Left cardiac atrium (tissue), 4 donors: ENCODE measurements around the gene ERC2. TPM values are rescaled to one million over a fixed set of nuclear protein-coding genes. Genes with fewer than 3 reads are reported as not detected.
A peak's percentile ranks its signal among the peaks of the same experiment; 100 is the strongest.

ENCODE experiments used
- ATAC-seq, 2 donors: fragments of 200-7000 bp; cut with Tn5 transposase; one replicate each; pipeline ENCODE4 v1.9.1; 2020; ENCODE audit warnings: mild to moderate bottlenecking in 2 of 2, moderate library complexity in 2 of 2
- DNase-seq: peaks from one replicate; pipeline ENCODE4 v3.0.0-alpha.2; 2020
- intact Hi-C, 2 donors: fragments of 100-400 bp; cut with DNase I; formaldehyde crosslinking; loops; one replicate each; pipeline versions ENCODE4 v1.14.1 to v1.15.1; 2022 to 2023
- total RNA-seq, 2 donors: library from RNA; stranded (reverse); fragmentation: NEBNext Ultra II Directional; extraction: Animal tissue kit (Norgen Biotek cat#: 25700); gene quantifications; one replicate each; pipeline ENCODE4 v1.2.1, GENCODE V29; 2021
- donor health status: DM: no; HTN: yes; CAD: no.
- donor health status: DM: no; HTN: yes; CAD: no; lungs with severe emphysema.
- donor health status: DM: yes; HTN: yes; CAD: no.
- donor health status: Dilated cardiomyopathy.

Gene ERC2
- total RNA-seq, 2 donors from 2014 or later: 2.6 to 3.6 TPM

- ATAC-seq: no peak
- no peak for DNase-seq
- intact Hi-C loops: no loop called here
Observed at GRCh38 chr3:55621648-55622047, 846.6 kb downstream of the ERC2 start.

- ATAC-seq (no peak), DNase-seq (no peak)
- intact Hi-C loops: no loop called here
Observed at GRCh38 chr3:55621026-55621422, 847.2 kb downstream of the ERC2 start.

- ATAC-seq: no peak
- intact Hi-C loops: no loop called here
- DNase-seq: no peak
Observed at GRCh38 chr3:55620351-55621025, 847.8 kb downstream of the ERC2 start.

DNA sequence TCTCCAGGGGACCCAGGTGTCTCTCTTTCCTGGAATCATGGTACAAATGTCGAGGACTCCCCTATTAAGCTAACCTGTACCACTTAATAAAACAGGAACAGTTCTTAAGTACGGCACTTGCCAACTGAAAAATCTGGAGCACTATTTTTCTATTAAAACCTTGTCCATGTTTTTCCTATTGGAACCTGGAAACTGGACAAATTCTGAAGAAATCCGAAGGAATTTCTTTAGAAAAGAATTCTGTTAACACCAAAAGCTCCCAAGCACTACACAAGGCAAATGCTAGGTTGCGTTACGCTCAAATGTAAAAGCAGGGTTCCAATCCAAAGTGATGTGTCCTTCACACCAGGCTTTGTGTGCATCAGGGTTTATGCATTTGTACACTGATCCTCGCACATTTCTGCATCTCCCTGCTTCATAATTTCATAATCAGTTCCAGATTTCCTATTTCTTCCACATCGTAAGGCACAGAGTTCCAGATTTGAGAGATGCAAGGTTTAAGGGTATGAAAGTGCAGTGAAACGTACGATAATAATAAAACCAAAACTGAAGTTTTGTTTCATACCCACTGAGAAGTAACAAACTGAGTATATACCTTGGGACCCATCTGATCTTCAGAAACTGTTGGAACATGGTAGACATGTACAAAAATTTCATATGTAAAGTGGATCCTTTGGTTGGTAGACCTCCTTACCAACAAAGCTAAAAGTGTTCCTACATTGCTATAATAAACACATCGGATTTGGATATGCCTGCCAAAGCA is 849.0 kb downstream of the ERC2 start:
- ATAC-seq (no peak), DNase-seq (no peak)
- intact Hi-C loops: no loop called here

DNA sequence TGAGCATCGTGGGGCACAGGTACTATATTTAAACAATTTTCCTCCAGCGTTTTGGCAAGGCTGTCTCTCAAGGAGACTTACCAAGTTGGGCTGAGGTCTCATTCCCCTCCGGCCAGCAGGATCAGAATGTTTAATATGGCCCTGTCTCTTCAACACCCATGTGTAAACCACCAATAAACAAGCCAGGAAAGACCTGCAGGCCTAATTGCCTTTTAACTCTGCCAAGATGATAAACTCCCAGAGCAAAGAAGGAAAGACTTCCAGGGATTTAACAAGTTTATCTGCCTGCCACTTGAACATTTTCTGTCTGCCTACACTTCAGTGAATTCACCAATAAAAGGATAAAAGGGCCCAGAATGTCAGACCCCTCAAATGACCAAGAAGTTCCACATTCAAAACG is 850.9 kb downstream of the ERC2 start:
- intact Hi-C loops: no loop called here
- no peak for ATAC-seq
- no peak for DNase-seq

GRCh38 chr3:55616803-55617202 is 851.5 kb downstream of the ERC2 start:
- intact Hi-C loops: no loop called here
- no peak for ATAC-seq
- no peak for DNase-seq

- ATAC-seq (peak in 1 of 2 donors; percentile 55), DNase-seq (peak; percentile 29)
- intact Hi-C loops: no loop called here
Observed at GRCh38 chr3:55615694-55616295, 852.5 kb downstream of the ERC2 start.

- DNase-seq (no peak), ATAC-seq (no peak)
- intact Hi-C loops: no loop called here
Observed at GRCh38 chr3:55615039-55615693, 853.1 kb downstream of the ERC2 start.

DNA sequence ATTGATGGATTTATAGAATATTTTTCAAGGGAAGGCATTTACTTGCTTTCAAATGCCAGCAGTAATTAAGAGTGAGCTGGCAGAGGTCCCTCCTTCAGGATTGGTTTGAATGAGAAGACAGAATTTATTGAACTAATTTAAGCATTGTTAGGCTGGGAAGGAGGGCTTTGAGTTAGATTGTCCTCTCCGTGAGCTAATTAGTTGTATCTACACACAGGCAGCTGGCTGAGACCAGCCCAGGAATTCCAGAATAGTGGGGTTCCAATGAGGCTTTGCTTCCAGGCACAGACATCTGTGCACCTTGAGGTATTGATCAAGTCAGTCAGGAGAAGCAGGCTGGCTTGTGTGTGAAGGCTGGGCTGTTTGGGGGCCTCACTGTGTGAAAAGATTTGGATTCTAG is 857.1 kb downstream of the ERC2 start:
- ATAC-seq: no peak
- DNase-seq: no peak
- intact Hi-C loops: no loop called here

DNA sequence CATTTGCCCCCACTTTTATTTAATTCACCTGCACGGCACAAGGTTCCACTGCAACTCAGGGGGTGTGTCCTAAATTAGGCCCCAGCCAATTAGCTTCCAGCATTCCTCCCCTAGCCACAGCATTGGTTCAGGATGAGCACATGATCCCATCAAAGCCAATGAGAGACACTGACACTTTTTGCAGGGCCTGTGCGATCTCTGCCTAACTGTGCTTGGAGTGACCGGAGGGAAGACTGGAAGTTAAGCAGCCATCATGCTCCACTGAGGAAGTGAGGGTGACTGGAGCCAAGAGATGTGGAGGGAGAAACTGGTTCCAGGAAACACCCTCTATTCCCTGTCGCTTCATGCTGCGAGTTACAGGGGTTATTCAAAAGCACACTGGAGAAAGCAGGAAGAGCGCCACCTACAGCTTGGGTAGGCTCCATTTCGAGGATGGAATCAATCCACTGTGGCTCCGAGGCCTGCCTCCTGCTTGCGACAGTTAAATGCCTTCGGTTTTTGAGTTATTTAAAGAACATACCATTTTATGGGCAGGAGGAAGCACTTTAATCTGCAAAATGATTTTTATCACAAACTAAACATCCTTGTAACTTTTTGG is 858.9 kb downstream of the ERC2 start:
- intact Hi-C loops: no loop called here
- no peak for ATAC-seq

GRCh38 chr3:55608301-55608937 is 859.8 kb downstream of the ERC2 start:
- intact Hi-C loops: no loop called here
- ATAC-seq: no peak
- DNase-seq: no peak

More for the DNA sequence above, 858.9 kb downstream of the ERC2 start:
- no peak for DNase-seq

- DNase-seq (no peak), ATAC-seq (no peak)
- intact Hi-C loops: no loop called here
Observed at GRCh38 chr3:55607844-55608243, 860.4 kb downstream of the ERC2 start.

DNA sequence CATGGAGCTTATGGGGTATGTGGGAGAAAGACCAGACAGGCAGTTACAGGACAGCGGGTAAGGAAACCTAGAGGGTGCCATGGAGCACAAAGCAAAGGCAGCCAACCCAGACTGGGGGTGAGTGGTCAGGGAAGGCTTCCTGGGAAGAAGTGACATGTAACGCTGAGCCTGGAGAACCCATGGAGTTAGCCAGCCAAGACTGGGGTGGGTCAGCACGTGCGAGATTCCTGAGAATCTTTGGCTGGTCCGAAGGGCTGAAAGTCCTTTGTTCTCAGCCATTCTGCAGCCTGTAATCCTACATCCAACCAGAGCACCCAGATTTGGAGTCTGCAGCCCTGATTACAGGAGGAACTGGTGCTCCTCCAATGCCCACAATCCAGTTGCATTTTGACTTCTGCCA is 861.1 kb downstream of the ERC2 start:
- DNase-seq (no peak), ATAC-seq (no peak)
- intact Hi-C loops: no loop called here

- no peak for DNase-seq
- ATAC-seq: no peak
- intact Hi-C loops: no loop called here
Observed at GRCh38 chr3:55605443-55606236, 862.6 kb downstream of the ERC2 start.

DNA sequence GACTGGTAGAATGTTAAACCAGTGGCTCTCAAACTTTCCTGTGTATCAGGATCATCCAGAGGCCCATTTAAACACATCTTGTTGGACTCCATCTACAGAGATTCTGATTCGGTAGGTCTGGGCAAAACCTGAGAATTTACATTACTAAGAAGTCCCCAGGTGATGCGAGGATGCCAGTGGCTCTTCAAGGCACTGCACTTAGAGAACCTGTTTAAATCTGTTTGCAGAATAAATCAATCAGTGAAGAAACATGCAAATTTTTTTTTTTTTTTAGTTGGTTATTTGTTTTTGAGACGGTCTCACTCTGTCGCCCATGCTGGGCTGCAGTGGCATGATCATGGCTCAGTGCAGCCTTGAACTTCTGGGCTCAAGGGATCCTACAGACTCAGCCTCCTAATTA is 863.4 kb downstream of the ERC2 start:
- intact Hi-C loops: no loop called here
- ATAC-seq (no peak), DNase-seq (no peak)

GRCh38 chr3:55604402-55604801 is 863.9 kb downstream of the ERC2 start:
- ATAC-seq (no peak), DNase-seq (no peak)
- intact Hi-C loops: no loop called here

- ATAC-seq: no peak
- DNase-seq: no peak
- intact Hi-C loops: no loop called here
Observed at GRCh38 chr3:55601366-55602080, 866.7 kb downstream of the ERC2 start.

- DNase-seq: no peak
- ATAC-seq: no peak
- intact Hi-C loops: no loop called here
Observed at GRCh38 chr3:55598224-55598623, 870.0 kb downstream of the ERC2 start.
